GM12872 (cell line): Measurements from ENCODE around the gene DPYSL4.

Experiments
- TF ChIP-seq, protein P1 (sequence below): IDR thresholded peaks from 3 replicates; pipeline ENCODE4 v1.5.1; 2011; ENCODE audit warnings: low read depth, mild to moderate bottlenecking, low read length, moderate library complexity; ENCODE audit not compliant: insufficient read depth

Gene DPYSL4

DNA sequence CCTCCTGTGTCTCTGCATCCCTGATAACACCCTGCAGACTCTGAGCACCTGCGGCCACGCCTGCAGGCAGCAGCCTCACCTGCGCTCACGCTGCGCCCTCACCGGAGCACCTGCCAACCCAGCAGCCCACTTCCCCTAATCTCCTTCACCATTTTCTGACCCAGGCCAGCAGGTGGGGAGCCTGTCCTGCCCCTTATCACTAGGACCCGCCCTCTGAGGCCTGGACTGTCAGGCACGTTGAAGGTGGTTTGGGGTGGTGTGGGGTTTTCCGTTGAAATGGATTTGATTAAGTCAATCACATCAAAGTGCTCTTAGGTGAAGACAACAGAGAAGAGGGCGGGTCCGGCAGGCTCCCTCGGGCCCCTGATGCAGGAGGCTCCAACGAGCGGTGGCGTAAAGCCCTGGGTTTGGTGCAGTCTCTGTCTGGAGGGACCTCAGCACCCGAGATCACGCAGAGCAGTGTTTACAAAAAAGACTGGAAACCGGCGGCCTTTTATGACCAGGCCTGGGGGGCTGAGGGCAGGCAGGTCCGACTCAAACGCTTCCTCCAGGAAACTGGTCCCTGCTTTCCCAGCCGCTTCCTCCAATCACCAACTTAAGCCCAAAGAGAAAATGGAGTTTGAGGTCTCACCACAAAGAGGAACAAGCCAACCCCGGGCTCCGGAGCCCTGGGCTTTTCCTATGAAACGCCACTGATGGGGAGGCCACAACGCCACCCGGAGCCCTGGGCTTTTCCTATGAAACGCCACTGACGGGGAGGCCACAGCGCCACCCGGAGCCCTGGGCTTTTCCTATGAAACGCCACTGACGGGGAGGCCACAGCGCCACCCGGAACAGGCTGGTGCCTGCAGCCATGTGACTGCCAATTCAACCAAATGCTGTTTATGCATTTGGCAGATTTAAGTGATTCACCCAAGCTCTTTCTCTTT, 45.5 kb downstream of the DPYSL4 start:
- TF ChIP-seq, protein P1, sequence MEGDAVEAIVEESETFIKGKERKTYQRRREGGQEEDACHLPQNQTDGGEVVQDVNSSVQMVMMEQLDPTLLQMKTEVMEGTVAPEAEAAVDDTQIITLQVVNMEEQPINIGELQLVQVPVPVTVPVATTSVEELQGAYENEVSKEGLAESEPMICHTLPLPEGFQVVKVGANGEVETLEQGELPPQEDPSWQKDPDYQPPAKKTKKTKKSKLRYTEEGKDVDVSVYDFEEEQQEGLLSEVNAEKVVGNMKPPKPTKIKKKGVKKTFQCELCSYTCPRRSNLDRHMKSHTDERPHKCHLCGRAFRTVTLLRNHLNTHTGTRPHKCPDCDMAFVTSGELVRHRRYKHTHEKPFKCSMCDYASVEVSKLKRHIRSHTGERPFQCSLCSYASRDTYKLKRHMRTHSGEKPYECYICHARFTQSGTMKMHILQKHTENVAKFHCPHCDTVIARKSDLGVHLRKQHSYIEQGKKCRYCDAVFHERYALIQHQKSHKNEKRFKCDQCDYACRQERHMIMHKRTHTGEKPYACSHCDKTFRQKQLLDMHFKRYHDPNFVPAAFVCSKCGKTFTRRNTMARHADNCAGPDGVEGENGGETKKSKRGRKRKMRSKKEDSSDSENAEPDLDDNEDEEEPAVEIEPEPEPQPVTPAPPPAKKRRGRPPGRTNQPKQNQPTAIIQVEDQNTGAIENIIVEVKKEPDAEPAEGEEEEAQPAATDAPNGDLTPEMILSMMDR: no peak

DNA sequence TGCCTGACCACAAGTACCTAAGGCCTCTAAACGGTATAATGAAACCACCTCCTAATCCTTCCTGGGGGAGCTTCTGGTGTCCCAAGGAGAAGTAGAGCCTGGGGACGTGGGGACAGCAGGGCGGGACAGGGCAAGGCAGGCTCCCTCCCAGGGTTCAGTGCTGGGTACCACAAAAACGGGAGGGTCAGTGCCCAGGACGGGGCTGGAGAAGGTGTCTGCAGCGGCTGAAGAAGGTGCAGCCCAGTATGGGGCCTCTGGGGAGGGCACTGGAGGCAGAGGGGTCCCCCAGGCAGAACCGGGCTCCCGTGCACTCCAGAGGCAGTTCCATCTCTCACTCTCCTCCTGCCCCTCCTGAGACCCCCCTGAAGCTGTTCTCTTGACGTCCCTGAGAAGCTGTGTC, 46.2 kb downstream of the DPYSL4 start:
- TF ChIP-seq, protein P1: no peak

DNA sequence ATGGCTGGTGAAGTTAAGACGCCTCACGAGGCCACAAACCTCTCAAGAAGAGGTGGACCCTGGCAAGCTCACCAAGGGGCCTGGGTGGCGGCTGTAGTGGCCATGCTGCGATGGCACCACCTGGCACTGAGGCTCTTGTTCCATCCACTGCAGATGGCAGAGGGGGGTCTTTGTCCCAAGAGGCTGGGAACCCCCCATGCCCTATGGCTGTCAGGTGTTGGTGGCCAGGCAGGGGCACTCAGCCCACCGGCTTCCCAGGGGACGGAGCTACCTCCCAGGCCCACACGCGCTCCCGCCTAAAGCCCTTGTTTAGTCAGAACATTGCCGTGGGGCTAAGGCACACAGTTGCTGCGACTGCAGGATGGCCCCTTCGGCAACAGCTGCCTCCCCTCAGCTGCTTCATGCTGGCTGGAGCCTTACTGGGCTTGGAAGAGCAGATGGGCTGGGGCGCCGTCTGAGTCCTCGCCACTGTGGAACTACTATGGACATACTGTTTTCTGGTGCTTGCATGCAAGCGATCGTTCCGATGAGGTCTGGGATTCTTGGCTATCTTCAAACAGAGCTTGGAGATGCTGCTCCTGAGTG, 46.8 kb downstream of the DPYSL4 start:
- TF ChIP-seq, protein P1: no peak

DNA sequence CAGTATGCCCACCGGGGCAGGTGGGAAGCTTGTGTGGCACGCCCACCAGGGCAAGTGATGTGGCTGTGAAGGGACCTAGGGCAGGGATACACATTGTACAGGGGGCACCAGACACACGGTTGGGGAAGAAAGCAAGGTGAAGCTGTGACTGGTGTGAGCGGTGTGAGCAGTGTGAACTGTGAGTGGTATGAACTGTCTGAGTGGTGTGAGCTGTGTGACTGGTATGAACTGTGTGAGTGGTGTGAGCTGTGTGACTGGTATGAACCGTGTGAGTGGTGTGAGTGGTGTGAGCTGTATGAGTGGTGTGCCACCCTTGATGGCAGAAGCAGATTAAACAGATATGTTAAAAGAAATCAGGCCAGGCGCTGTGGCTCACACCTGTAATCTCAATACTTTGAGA, 48.1 kb downstream of the DPYSL4 start:
- TF ChIP-seq, protein P1: no peak

DNA sequence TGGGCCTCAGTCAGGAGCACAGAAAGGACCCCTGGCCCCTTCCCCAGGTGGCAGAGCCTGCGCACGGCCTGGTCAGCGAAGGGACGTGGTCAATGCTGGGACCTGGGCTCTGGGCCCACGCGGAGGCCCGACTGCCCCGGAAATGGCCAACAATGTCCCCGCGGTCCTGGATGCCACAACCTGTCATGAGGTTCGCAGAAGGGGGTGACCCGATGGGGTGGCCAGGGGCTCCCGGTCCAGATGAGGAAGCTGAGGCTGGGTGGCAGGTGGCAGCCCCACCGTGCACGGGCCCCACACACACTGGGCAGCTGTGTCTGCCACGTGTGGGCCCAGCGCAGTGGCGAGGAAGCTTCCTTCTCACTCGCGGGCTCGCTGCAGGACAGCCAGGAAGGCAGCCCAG, 49.4 kb downstream of the DPYSL4 start:
- TF ChIP-seq, protein P1: no peak

DNA sequence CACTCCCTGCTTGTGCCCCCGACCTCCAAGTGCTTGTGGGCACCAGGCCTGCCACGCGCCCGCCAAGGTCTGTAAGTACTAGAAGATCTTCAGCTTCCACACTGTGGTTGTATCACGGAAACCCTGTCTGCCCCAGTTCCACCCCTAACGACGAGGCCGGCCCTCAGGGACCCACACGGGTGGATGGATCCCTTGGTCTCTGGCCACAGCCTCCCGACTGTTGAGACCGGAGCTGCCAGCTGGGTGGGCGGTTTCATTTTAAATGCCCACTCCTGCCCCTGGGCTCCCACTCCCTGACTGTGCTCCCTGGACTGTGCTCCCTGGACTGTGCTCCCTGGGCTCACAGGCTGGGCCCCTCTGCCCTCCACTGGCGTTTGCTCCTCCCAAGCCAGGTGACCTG, 50.1 kb downstream of the DPYSL4 start:
- TF ChIP-seq, protein P1: no peak

DNA sequence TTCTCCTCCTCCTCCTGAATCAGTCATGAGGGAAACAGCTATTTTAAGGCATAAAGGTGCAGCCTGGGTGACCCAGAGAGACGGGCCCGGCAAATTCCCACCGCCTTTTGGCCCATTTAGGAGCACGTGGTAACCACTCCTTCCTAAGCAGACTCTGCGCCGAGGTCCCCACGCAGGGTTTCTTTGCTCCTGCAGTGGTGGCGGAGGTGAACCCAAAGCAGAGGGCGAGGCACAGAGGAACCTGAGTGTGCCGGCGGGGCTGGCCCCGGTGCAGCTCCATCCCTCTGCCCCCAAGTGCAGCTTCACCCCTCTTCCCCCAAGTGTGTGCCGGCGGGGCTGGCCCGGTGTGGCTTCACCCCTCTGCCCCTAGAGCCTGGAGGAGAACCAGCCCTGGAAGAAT, 50.6 kb downstream of the DPYSL4 start:
- TF ChIP-seq, protein P1: no peak
